GM18909 (cell line): Measurements from ENCODE around the gene FBXW12.

Experiments used
- ATAC-seq: cut with Tn5 transposase; IDR thresholded peaks from one replicate; pipeline ENCODE4 v1.9.1; 2021; ENCODE audit warnings: mild to moderate bottlenecking; ENCODE audit not compliant: unreplicated experiment, poor library complexity

Gene FBXW12

DNA sequence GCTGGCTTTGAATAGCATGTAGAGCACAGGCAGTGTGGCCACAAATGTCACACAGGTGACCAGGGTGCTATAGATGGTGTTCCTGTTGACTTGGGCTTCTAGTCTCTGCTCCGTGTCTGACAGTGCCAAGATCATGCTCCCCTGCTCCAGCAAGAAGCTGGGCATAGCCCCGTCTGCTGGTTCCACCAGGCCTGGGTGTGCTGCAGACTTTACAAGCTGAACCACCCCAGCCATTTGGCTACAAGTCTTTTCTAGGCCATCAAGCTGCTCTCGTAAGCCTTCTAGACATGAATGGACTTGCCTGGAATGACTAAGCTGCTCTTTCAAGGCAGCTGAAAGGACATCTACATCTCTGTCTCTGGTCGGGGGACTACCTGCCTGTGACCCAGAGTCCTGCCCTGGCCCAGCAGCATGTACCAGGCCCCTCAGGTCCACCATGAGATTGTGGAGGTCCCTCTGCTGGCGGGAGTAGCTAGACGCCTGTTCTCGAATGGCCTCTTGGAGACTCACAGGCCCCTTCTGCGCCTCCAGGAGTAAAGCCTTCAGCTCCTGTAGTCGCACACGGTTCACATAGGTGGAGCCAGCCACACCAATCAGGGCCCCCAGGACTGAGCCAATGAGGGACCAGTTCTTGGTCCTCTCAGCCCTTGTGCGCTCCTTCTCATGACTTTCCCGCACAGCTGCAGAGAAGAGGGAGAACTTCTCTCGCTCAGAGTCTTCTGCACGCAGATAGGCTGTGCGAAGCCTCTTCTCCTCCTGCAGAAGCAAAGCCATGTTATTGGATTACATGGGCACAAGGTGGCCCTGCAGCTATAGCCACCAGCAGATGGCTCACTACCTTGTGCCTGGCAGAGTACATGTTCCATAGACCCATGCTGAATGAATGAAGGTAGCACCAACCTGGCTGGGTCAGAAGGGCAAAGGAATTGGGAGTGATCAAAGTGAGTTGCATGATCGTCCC is 60.7 kb downstream of the FBXW12 start:
- no peak for ATAC-seq

DNA sequence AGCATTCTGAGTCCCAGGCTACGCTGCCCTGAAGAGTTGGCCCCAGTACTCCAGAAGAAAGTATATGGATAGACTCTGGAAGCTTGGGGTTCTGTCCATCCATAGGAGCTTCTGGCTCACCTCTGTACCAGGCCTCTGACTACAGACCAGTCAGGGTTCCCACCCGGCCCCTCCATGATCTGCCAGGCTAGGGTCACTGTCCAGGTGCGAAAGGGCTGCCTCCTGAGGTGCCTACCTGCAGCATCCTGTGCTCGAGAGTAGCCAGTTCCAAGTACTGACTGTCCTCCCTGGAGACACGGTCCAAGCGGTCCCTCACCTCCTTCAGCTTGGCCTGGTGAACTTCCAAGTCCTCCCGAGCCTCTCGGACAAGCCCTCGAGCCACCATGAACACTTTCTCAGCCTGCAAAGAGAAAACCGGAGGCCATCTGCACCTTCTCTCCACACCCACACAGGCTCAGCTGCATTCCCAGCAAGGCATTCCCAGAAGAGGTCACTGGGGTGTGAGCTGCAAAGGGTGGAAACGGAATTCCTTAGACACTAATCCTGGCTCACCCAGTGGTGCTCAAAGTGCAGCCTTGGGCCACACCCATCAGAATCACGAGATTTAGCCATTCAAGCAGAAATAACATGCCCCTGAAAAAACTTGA is 61.6 kb downstream of the FBXW12 start:
- ATAC-seq: no peak

DNA sequence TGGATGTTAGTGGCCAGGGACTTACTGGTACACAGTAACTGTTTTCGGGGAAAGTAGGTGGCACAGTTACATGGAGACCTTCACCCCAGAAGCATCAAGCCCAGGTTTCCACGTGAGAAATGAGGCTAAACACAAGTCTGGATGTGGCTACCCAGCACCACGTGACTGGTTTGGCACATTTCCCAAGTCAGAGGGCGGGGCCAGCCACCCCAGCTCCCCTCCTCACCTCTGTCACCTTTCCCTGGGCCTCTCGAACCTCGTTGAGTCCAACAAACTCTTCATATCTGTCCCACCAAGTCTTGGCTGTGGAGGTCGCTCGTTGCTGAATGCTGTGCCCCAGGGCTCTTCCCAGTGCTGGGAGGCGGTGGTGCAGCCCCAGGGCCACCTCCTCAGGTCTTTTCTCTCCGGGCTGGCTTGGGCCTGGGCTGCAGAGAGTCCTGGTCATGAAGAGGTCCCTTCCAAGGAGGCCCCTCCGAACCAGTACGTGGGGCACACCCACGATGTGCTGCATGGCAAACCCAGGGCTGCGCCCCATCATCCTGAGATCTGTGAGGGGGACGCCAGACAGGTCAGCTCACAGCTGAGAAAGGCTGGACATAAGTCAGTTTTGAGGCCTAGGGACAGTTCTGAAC is 62.7 kb downstream of the FBXW12 start:
- no peak for ATAC-seq

DNA sequence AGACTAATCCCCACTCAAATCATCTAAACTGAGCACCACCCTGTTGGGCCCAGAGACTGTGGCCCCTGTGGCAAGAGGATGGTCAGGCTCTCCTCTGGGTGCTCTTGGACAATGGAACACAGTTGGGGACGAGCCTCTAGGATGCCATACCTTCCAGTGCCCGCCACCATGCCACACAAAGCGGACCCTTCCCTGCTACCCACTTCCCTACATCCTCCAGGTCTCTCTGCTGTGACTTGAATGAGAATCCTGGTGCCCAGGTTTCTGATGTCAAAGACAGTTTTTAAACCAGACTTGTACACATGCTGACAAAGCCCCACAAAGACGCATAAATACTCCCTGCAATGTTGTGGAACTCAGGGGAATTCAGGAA is 63.2 kb downstream of the FBXW12 start:
- no peak for ATAC-seq

DNA sequence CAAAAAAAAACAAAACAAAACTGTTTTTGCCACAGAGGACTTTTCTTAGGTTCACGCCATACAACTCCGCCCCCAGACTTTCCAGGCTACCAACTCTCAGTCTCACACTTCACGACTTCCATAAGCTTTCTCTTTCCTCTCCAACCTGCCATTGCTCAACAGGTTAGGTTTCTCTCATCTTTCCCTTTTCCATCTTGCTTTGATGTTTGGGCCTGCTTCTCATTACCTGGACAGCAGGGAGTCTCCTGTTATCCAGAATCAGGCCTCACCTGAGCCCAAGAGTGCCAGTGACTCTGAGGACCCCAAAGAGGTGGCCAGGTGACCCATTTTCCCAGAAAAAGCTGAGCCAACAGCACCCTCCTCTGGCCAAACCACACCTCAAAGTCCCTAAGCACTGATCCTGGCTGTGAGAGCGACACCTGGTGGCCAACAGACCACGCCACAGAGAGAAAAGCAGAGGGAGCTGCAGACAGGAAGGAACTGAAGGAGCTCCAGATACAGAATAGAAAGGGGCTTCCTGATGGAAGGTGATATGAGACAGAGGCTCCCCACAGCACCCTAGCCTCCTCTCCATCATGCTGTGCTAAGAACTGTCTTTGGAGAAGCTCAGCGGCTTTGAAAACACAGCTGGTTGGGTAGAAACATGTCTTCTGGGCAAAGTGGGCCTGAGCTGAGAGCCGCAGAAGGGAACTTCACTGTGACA is 63.9 kb downstream of the FBXW12 start:
- ATAC-seq: no peak

DNA sequence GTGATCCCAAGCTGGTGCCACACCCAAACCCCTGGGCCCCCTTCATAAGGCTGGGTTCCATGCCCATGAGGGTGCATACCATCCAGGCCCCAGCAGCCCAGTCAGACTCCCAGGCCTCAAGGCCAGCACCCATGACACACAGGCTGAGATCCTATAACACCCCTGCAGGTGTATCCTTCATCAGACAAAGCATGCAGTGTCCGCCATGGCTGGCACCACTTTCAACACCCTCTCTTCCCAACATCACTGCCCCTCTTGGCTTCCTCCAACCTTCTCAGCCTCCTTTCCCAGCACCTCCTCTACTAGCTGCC is 64.4 kb downstream of the FBXW12 start:
- no peak for ATAC-seq

DNA sequence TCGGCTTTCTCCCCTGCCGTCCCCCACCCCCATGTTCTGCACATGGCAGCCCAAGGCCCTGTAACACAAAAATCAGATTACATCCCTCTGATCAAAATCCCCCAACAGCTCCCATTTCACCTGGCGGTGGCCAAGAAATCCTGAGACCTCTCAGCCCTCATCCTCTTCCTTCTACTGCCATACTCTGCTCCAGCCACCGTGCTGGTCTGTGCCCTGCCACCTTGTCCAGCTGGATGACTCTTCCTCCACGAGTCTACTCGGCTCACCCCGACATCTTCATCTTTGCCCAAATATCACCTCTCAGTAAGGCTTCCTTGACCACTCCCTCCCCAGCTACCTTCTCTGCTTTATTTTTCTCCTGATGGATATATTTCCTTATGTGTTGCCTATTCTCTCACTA is 64.8 kb downstream of the FBXW12 start:
- no peak for ATAC-seq

DNA sequence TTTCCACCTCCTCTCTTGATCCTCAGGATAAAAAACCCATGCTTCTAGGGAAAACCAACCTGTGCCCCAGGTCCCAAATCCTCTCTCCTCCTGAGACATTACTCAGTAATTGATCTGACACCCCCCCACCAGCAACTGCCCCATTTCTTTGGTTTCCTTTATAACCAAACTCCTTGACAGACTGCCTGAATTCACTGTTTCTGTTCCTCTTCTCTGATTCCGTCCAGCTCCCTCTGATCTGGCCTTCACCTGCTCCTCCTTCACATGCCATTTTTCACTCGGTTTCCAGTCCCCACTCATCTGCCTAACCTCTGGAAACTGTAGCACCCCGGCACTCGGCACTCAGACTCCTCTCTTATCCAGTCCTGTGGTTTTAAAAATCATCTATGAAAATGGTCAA is 65.8 kb downstream of the FBXW12 start:
- no peak for ATAC-seq

DNA sequence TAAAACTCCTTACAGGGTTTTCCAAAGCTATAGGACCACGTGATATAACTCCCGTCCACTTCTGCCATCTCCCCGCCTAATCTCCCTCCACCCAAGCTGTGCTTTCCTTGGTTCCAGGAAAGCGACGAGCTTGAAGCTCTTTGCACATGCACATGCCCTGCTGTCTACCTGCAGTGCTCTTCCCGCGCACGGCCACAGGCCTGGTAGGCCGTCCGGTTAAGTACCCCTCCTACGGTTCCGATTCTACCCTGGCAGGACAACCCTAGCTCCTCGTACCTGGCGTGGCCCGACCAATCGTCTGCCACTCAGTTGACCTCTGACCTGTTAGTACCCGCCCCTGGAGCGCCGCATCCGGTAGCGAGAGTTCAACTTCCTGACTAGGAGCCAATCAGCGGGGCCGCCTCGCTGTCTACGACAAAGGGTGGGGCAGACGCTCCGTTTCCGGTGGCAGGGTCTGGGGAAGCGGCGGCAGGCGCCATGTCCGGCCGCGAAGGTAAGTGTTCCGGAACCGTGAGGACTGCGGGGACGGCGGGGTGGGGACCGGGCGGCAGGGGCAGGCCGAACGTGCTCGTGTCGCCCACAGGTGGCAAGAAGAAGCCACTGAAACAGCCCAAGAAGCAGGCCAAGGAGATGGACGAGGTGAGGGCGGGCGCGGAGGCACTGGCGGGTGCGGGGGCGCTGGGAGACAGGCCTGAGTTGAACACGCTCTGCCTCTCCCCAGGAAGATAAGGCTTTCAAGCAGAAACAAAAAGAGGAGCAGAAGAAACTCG is 68.0 kb downstream of the FBXW12 start, which contains the start of the genes CCDC51 and TMA7:
TSS of gene CCDC51 (minus strand) at position 300 of the 770 bp plus-strand sequence. CDS start 4,991 bp downstream, outside the sequence.
TSS of gene TMA7 (plus strand) at position 438 of the 770 bp plus-strand sequence. CDS start at position 478, 40 bp downstream.
- ATAC-seq: peak; percentile 95

DNA sequence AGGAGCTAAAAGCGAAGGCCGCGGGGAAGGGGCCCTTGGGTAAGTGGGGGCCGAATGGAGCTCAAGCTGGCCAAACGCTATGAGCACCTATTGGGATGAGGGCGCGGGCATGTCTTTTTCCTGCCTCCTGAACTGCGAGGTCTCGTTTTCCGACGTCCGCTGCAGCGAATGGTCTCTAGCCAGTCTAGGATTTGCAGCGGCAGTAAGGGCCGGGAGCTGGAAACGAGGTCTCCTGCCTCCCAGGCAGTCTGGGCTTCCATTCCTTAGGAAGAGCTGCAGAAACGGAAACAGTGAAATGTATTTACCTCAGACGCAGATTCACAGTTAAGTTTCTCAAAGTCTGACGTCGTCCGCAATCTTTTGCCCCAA is 68.6 kb downstream of the FBXW12 start:
- ATAC-seq: peak; percentile 3

DNA sequence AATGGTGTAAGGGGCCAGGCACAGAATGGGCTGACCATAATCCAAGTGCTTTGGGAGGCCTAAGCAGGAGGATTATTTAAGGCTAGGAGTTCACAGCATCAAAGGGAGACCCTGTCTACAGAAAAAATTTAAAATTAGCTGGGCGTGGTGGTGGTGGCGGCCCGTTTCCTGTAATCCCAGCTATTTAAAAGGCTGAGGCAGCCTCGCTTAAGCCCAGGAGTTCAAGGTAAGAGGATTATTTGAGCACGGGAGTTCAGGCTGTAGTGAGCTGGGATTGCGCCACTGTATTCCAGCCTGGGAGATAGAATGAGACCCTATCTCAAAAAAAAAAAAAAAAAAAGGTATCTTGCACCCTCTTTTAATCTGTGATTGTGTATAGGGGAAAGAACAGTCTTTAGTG is 69.9 kb downstream of the FBXW12 start:
- ATAC-seq: no peak
